SH-SY5Y (cell line): Measurements from ENCODE around the gene RAD51B.

Source experiments
- GATA2 ChIP-seq: IDR thresholded peaks from 2 replicates; pipeline ENCODE4 v1.6.1; 2011; ENCODE audit warnings: mild to moderate bottlenecking, low read depth, low read length
- GATA3 ChIP-seq: IDR thresholded peaks from 2 replicates; pipeline ENCODE4 v1.6.1; 2011; ENCODE audit warnings: low read depth, mild to moderate bottlenecking, low read length, moderate library complexity

- TF ChIP-seq GATA2 (no peak), GATA3 (no peak)
Measured at GRCh38 chr14:68153275-68153674, 333.7 kb downstream of the RAD51B start.
